Nephron (organoid): ENCODE data around the gene FMNL3.
A peak's percentile ranks its signal among the peaks of the same experiment; 100 is the strongest.

Experiments
- H3K27ac Mint-ChIP-seq, 3 experiments: 2 replicates each; pipeline ENCODE4 v1.8.0; 2020; ENCODE audit warnings: mixed read lengths in 3 of 3, mild to moderate bottlenecking in 2 of 3, moderate library complexity in 1 of 3
- H3K27me3 Mint-ChIP-seq: 2 replicates; pipeline ENCODE4 v1.8.0; 2021; ENCODE audit warnings: low read depth, mild to moderate bottlenecking, moderate library complexity, mixed read lengths
- H3K36me3 Mint-ChIP-seq: 2 replicates; pipeline ENCODE4 v1.8.0; 2020; ENCODE audit warnings: low read depth, mixed read lengths
- H3K4me1 Mint-ChIP-seq: 2 replicates; pipeline ENCODE4 v1.8.0; 2020; ENCODE audit warnings: mixed read lengths
- H3K4me3 Mint-ChIP-seq, 3 experiments: 2 replicates each; pipeline ENCODE4 v1.8.0; 2020; ENCODE audit warnings: mild to moderate bottlenecking in 3 of 3, mixed read lengths in 3 of 3, moderate library complexity in 2 of 3
- H3K9me3 Mint-ChIP-seq: 2 replicates; pipeline ENCODE4 v1.8.0; 2020; ENCODE audit warnings: mixed read lengths
- CTCF ChIP-seq, 3 experiments: fragments of 200-600 bp; sonication (generic); IDR thresholded peaks; one replicate each; pipeline ENCODE4 v1.5.0; 2021; ENCODE audit warnings: antibody characterized with exemption in 3 of 3; ENCODE audit not compliant: unreplicated experiment in 3 of 3

Gene FMNL3

GRCh38 chr12:49703647-49704137 lies 3.5 kb downstream of the FMNL3 start:
- peak overlapping the region; percentile 27 to 67 (median 55) for H3K4me3 Mint-ChIP-seq
- H3K36me3 Mint-ChIP-seq: no peaks in the 10 kb centered on the region
- no peak for TF ChIP-seq CTCF (IDR thresholded peaks at IDR 0.05; ENCODE audit: unreplicated experiment in 3 of 3)
- H3K9me3 Mint-ChIP-seq: no peaks in the 10 kb centered on the region
- H3K27me3 Mint-ChIP-seq: peaks cover 4% of the 10 kb centered on the region
- peaks cover 54% of the 10 kb centered on the region for H3K4me1 Mint-ChIP-seq
- peak overlapping the region; percentile 60 to 88 (median 71) for H3K27ac Mint-ChIP-seq

- Mint-ChIP-seq H3K36me3 (no peaks in the 10 kb centered on the region), H3K4me3 (peak overlapping the region; percentile 17 to 67 (median 43)), H3K4me1 (peaks cover 62% of the 10 kb centered on the region), H3K27ac (peak overlapping the region; percentile 60 to 88 (median 71)), H3K9me3 (no peaks in the 10 kb centered on the region), H3K27me3 (peaks cover 3% of the 10 kb centered on the region)
- TF ChIP-seq CTCF (IDR thresholded peaks at IDR 0.05; ENCODE audit: unreplicated experiment in 3 of 3): no peak
These were observed 4.5 kb downstream of the FMNL3 start for GRCh38 chr12:49702676-49703215.

DNA sequence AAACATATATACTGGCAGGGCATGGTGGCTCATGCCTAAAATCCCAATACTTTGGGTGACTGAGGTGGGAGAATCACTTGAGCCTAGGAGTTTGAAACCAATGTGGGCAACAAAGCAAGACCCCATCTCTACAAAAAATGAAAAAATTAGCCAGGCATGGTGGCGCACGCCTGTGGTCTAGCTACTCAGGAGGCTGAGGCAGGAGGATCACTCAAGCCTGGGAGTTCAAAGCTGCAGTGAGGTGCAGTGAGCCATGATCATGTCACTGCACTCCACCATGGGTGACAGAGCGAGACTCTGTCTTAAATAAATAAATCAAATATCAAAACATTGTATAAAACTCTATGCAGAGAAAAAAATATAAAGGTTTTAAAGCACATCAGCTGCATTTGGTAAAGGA lies 5.2 kb downstream of the FMNL3 start:
- no peaks in the 10 kb centered on the region for H3K27me3 Mint-ChIP-seq
- H3K27ac Mint-ChIP-seq: peak overlapping the region in 2 of 3 experiments; percentile 63 to 88
- no peaks in the 10 kb centered on the region for H3K9me3 Mint-ChIP-seq
- no peak for TF ChIP-seq CTCF (IDR thresholded peaks at IDR 0.05; ENCODE audit: unreplicated experiment in 3 of 3)
- H3K4me3 Mint-ChIP-seq: no peak overlapping the region
- H3K4me1 Mint-ChIP-seq: peaks cover 64% of the 10 kb centered on the region
- no peaks in the 10 kb centered on the region for H3K36me3 Mint-ChIP-seq

GRCh38 chr12:49698619-49699545 lies 8.3 kb downstream of the FMNL3 start:
- Mint-ChIP-seq H3K27me3 (no peaks in the 10 kb centered on the region), H3K4me3 (peak overlapping the region; percentile 46 to 62 (median 61)), H3K27ac (peak overlapping the region; percentile 79 to 90 (median 90)), H3K36me3 (no peaks in the 10 kb centered on the region), H3K9me3 (no peaks in the 10 kb centered on the region), H3K4me1 (peaks cover 55% of the 10 kb centered on the region)
- TF ChIP-seq CTCF (IDR thresholded peaks at IDR 0.05; ENCODE audit: unreplicated experiment in 3 of 3): no peak

GRCh38 chr12:49697808-49698207 lies 9.4 kb downstream of the FMNL3 start:
- H3K4me1 Mint-ChIP-seq: peaks cover 44% of the 10 kb centered on the region
- H3K4me3 Mint-ChIP-seq: no peak overlapping the region
- no peaks in the 10 kb centered on the region for H3K36me3 Mint-ChIP-seq
- TF ChIP-seq CTCF (IDR thresholded peaks at IDR 0.05; ENCODE audit: unreplicated experiment in 3 of 3): no peak
- peak overlapping the region in 1 of 3 experiments; percentile 79 for H3K27ac Mint-ChIP-seq
- no peaks in the 10 kb centered on the region for H3K9me3 Mint-ChIP-seq
- no peaks in the 10 kb centered on the region for H3K27me3 Mint-ChIP-seq
